BE2C (cell line): Measurements from ENCODE around the gene SNRPD1.
A peak's percentile ranks its signal among the peaks of the same experiment; 100 is the strongest.
"Not testable (repeated sequence)": the region's sequence is repeated elsewhere in the genome, so short reads cannot be mapped to it uniquely, and the experiment has no call there.

Source experiments
- DNase-seq: peaks from one replicate; pipeline ENCODE4 v3.0.0-alpha.2; 2020
- H3K27me3 ChIP-seq: fragments of 250-450 bp; sonication (Bioruptor Pico); 2 replicates; pipeline ENCODE4 v1.5.1; 2020; ENCODE audit warnings: mild to moderate bottlenecking
- H3K36me3 ChIP-seq: fragments of 250-450 bp; sonication (Bioruptor Pico); 2 replicates; pipeline ENCODE4 v1.5.1; 2020; ENCODE audit warnings: mild to moderate bottlenecking
- H3K4me1 ChIP-seq: fragments of 250-450 bp; sonication (Bioruptor Pico); 2 replicates; pipeline ENCODE4 v1.5.1; 2020
- H3K4me3 ChIP-seq: 2 replicates; pipeline ENCODE4 v1.5.1; 2011; ENCODE audit warnings: low read depth, low read length
- H3K9me3 ChIP-seq: fragments of 250-450 bp; sonication (Bioruptor Pico); 2 replicates; pipeline ENCODE4 v1.5.1; 2020
- TF ChIP-seq, protein P1 (sequence below): IDR thresholded peaks from 2 replicates; pipeline ENCODE4 v1.5.1; 2012; ENCODE audit warnings: mild to moderate bottlenecking, low read depth, low read length

SNRPD1 gene

DNA sequence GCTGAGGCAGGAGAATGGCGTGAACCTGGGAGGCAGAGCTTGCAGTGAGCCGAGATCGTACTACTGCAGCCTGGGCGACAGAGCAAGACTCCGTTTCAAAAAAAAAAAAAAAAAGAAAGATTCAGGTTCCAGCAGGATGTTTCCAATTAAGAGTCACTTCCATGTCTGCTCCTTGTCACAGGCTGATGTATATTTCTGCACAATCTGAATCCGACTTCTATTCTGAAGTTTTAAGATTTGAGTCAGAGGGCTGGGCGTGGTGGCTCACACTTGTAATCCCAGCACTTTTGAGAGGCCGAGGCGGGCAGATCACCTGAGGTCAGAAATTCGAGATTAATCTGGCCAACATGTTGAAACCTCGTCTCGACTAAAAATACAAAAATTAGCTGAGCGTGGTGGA is 24.7 kb downstream of the SNRPD1 start:
- no peaks in the 10 kb centered on the region for H3K27me3 ChIP-seq
- TF ChIP-seq, protein P1, sequence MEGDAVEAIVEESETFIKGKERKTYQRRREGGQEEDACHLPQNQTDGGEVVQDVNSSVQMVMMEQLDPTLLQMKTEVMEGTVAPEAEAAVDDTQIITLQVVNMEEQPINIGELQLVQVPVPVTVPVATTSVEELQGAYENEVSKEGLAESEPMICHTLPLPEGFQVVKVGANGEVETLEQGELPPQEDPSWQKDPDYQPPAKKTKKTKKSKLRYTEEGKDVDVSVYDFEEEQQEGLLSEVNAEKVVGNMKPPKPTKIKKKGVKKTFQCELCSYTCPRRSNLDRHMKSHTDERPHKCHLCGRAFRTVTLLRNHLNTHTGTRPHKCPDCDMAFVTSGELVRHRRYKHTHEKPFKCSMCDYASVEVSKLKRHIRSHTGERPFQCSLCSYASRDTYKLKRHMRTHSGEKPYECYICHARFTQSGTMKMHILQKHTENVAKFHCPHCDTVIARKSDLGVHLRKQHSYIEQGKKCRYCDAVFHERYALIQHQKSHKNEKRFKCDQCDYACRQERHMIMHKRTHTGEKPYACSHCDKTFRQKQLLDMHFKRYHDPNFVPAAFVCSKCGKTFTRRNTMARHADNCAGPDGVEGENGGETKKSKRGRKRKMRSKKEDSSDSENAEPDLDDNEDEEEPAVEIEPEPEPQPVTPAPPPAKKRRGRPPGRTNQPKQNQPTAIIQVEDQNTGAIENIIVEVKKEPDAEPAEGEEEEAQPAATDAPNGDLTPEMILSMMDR = no peak
- DNase-seq = no peak
- peaks cover 2% of the 10 kb centered on the region for H3K36me3 ChIP-seq
- no peak overlapping the region for H3K4me3 ChIP-seq
- no peaks in the 10 kb centered on the region for H3K9me3 ChIP-seq
- no peaks in the 10 kb centered on the region; the same call in 1 of the 2 replicates for H3K4me1 ChIP-seq

DNA sequence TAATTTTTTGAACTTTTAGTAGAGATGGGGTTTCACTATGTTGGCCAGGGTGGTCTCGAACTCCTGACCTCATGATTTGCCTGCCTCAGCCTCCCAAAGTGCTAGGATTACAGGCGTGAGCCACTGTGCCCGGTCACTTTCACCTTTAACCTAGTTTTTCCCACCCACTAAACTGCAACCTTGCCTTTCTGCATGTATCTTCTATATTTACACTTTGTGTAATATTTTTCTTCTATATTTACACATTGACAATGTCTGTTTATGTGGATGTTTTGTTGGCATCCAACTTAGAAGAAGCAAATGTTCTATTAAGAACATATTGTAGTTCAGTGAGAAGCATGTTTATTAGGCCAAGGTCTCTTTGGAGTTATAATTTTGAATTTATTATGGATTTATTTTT is 26.7 kb downstream of the SNRPD1 start:
- no peak for DNase-seq
- no peaks in the 10 kb centered on the region for H3K9me3 ChIP-seq
- H3K27me3 ChIP-seq = no peaks in the 10 kb centered on the region
- no peaks in the 10 kb centered on the region; the same call in 1 of the 2 replicates for H3K4me1 ChIP-seq
- TF ChIP-seq, protein P1 = no peak
- H3K4me3 ChIP-seq = no peak overlapping the region
- H3K36me3 ChIP-seq = no peaks in the 10 kb centered on the region

DNA sequence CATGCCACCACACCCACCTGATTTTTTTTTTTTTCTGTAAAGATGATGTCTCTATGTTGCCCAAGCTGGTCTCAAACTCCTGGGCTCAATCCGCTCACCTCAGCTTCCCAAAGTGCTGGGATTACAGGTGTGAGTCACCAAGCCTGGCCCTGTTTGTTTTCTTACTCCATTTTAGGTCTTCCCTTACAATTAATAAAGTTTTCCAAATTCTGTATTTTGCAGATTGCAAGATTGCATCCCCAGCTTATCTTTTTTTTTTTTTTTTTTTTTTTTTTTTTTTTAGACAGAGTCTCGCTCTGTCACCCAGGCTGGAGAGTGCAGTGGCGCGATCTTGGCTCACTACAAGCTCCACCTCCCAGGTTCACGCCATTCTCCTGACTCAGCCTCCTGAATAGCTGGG is 28.3 kb downstream of the SNRPD1 start:
- H3K4me1 ChIP-seq, H3K36me3 ChIP-seq, H3K27me3 ChIP-seq: not testable (repeated sequence)

DNA sequence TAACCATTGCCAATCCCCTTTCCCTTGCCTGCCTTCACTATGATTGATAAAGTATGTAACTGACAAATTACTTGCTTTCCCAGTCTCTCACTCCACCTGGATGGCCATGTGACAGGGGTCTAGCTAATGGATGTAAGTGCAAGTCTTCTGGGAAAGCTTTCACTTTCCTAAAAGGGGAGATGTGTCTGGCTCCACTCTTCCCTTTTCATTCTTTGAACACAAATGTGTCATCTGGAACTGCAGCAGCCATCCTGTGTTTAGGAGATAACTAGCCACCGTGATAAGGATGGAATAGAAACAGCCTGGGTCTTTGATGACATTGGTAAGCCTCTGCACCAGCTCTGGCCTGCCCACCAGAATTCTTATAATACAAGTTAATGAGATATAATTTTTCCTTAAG is 38.2 kb downstream of the SNRPD1 start:
- Histone ChIP-seq H3K4me3 (peak overlapping the region; percentile 6; the same call in 1 of the 2 replicates), H3K36me3 (no peaks in the 10 kb centered on the region), H3K9me3 (no peaks in the 10 kb centered on the region), H3K27me3 (no peaks in the 10 kb centered on the region), H3K4me1 (no peaks in the 10 kb centered on the region)
- DNase-seq = peak; percentile 60
- TF ChIP-seq, protein P1 = no peak

More for the DNA sequence above, 28.3 kb downstream of the SNRPD1 start:
- not testable (repeated sequence) for H3K4me3 ChIP-seq, H3K9me3 ChIP-seq, DNase-seq

DNA sequence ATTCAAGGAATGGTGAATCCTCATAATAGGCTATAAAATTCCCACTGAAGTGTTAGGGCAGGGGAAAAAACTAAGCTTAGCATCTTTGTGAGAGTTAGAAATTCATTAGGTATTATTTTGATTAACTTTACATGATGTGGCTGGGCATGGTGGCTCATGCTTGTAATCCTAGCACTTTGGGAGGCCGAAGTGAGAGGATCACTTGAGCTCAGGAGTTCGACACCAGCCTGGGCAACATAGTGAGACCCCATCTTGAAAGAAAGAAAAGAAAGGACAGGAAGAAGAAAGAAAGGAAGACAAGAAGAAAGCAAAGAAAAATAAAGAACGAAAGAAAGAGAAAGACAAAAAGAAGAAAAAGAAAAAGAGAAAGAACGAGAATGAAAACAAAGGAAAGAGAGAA is 40.0 kb downstream of the SNRPD1 start:
- H3K36me3 ChIP-seq = no peaks in the 10 kb centered on the region
- TF ChIP-seq, protein P1 = no peak
- H3K27me3 ChIP-seq = no peaks in the 10 kb centered on the region
- no peak for DNase-seq
- no peaks in the 10 kb centered on the region for H3K9me3 ChIP-seq
- H3K4me1 ChIP-seq = no peaks in the 10 kb centered on the region
- no peak overlapping the region for H3K4me3 ChIP-seq

DNA sequence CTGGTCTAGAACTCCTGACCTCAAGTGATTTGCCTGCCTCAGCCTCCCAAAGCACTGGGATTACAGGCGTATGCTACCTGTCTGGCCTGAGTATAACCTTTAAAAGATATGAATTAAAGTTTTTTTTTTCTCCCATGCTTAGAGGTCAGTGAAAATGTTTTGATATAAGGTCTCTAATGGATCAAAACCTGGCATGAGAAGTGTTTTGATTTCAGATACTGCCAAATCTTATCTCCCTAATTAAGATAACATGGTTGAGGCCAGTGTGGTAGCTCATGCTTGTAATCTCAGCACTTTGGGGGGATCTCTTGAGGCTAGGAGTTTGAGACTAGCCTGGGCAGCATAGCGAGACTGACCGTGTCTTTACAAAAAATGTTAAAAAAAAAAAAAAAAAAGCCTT is 41.2 kb downstream of the SNRPD1 start:
- no peaks in the 10 kb centered on the region for H3K9me3 ChIP-seq
- no peaks in the 10 kb centered on the region for H3K4me1 ChIP-seq
- no peak overlapping the region for H3K4me3 ChIP-seq
- TF ChIP-seq, protein P1 = no peak
- no peaks in the 10 kb centered on the region for H3K36me3 ChIP-seq
- DNase-seq = no peak
- no peaks in the 10 kb centered on the region for H3K27me3 ChIP-seq

DNA sequence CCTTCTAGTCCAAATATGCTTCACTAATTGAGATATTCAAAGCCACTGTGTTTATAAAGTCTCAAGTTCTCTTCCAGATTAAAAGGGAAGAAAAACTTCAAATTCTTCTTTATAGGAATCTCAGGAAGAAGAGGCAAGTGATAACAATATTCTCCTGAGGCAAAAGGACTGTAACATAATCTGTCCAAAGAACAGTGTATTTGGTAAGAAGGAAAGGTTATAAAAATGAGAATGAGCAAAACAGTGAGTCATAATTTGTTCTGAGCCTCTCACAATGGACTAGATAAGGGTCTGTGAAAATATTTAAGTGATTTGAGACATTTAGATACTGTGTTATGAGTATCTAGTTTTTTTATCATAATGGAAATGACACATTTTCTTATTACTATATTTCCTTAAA is 44.3 kb downstream of the SNRPD1 start:
- DNase-seq = no peak
- TF ChIP-seq, protein P1 = no peak
- Histone ChIP-seq H3K9me3 (no peaks in the 10 kb centered on the region), H3K4me3 (no peak overlapping the region), H3K36me3 (no peaks in the 10 kb centered on the region), H3K27me3 (no peaks in the 10 kb centered on the region), H3K4me1 (no peaks in the 10 kb centered on the region)
